Measurements from ENCODE around the gene PIK3C2G.

GRCh38 chr12:18261906-18262305 lies 588 bp downstream of the PIK3C2G start:
- TF ChIP-seq CTCF (IDR thresholded peaks at IDR 0.05) (no peak), POLR2A (IDR thresholded peaks at IDR 0.05) (no peak)

All from vagina (tissue), 2 donors.